Activated naive CD4-positive, alpha-beta T cell treated with Interleukin-2 at 50 U/mL for 16 hours (primary cell): ENCODE data around the gene TULP4.

ENCODE experiments used
- DNase-seq: peaks from one replicate; pipeline ENCODE4 v3.0.0-alpha.2; 2020

The TULP4 gene, protein sequence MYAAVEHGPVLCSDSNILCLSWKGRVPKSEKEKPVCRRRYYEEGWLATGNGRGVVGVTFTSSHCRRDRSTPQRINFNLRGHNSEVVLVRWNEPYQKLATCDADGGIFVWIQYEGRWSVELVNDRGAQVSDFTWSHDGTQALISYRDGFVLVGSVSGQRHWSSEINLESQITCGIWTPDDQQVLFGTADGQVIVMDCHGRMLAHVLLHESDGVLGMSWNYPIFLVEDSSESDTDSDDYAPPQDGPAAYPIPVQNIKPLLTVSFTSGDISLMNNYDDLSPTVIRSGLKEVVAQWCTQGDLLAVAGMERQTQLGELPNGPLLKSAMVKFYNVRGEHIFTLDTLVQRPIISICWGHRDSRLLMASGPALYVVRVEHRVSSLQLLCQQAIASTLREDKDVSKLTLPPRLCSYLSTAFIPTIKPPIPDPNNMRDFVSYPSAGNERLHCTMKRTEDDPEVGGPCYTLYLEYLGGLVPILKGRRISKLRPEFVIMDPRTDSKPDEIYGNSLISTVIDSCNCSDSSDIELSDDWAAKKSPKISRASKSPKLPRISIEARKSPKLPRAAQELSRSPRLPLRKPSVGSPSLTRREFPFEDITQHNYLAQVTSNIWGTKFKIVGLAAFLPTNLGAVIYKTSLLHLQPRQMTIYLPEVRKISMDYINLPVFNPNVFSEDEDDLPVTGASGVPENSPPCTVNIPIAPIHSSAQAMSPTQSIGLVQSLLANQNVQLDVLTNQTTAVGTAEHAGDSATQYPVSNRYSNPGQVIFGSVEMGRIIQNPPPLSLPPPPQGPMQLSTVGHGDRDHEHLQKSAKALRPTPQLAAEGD (N-terminal part only)

DNA sequence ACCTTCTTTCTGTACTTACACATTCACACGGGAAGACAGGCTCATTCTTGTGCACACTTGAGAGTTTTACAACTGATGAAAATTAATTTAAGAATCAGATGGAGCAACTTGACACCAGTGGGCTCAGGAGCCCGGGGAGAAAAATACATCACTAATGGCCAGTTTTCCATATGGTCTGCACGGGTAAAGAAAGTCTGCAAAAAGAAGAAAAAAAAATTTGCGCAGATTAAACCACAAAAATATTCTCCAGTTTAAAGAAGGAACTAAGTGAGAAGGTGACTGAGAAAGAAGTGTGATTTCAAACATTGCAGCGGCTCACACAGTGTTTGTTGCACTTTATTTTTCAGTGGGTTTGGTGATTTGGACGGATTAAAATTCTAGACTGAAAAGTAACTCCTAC is at the start of gene TULP4:
TULP4 (plus strand) TSS at position 301 of the 400 bp plus-strand sequence. CDS start 1,552 bp downstream, outside the sequence.
- DNase-seq = no peak

DNA sequence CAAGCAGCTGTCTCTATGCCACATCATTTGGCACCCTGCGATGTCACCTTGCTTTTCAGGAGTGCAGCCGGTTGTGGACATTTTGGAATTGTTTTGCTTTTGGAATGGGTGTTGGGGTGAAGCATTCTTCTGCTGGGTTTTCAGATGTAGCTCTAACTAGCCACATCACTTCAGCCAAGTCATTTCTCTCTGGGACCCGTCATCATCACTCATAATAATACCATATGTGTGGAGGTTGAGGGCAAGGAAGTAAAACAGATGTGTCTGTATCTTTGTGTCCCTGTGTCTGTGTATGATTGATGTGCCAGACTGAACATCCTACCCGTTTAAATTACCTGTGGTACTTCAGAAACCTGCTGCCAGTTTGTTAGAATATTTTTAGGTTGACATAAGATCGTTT is 49.5 kb upstream of the TULP4 start:
- DNase-seq = no peak

DNA sequence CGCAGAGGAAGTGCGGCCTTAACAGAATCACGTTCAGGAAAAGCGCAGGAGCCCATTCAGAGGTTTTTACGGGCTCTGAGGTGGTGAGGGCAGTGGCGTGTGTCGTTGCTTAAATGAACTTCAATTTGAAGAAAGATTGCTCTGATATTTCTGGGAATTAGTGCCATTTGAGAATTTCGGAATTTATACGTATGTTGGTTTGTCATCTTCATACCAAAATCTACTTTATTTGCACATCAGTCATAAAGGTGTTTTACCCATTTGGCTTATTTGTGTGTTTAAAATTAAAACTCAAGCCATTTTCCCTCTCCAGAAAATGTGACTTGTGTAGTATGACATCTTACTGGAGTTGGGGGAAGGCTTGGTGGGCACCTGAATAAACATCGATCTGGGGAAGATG is 48.1 kb upstream of the TULP4 start:
- DNase-seq = no peak

DNA sequence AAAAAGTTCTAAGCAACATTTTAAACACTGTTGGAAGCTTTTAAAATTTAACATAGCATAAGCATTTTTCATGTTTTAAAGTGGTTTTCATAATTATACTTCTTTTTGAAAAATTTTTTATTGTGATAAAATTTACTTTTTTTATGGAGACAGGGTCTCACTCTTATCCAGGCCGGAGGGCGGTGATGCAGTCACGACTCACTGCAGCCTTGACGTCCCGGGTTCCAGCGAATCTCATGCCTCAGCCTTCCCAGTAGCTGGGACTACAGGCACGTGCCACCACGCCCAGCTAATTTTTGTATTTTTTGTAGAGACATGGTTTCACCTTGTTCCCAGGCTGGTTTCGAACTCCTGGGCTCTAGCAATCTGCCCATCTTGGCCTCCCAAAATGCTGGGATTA is 46.1 kb upstream of the TULP4 start:
- no peak for DNase-seq

DNA sequence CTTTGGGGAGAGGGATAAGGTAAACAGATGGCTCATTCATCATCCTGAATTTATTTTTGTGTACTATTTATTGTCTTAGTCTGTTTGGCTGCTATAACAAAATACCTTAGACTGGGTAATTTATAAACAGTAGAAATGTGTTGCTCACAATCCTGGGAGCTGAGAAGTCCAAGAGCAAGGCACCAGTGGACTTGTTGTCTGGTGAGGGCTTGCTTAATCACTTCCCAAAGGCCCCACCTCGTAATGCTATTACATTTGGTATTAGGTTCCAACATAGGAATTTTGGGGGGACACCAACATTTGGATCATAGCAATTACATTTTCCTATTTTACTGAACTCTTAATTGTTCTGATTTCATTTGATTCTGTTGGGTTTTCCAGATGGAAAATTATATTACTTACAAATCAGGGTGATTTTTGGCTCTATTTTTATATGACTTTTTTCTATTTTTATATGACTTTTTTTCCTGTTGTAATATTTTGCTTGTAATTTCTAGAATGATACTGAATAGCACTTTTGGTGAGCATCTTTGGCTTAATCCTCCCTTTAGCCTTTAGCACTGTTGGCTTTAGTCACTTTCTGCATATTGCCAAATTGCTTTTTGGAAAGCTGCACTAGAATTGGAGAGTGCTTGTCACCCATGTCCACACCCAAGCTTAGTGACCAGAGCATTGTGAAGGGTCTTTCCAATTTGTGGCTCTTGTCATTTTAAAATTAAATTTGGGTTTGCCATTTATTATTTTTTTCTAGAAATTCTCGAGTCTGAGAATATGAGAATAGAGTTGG is 43.7 kb upstream of the TULP4 start:
- no peak for DNase-seq

DNA sequence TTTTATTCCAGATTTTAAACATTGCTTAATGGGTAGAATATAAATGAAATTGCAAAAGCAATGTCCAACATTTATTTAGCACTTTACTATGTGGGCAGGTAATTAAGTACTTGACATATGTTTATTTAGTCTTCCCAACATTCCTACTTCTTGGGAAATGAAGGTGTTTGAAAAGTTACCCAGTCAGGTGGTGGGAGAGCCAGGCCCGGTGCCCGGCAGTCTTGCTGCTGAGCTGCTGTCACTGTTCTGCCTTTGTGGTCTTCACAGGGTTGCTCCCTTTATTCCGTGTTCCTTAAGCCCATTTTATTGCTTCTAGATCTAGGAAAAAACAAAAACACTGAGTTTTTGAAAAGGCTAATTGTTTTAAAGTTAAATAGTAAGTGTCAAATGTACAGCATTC is 42.6 kb upstream of the TULP4 start:
- DNase-seq = no peak

DNA sequence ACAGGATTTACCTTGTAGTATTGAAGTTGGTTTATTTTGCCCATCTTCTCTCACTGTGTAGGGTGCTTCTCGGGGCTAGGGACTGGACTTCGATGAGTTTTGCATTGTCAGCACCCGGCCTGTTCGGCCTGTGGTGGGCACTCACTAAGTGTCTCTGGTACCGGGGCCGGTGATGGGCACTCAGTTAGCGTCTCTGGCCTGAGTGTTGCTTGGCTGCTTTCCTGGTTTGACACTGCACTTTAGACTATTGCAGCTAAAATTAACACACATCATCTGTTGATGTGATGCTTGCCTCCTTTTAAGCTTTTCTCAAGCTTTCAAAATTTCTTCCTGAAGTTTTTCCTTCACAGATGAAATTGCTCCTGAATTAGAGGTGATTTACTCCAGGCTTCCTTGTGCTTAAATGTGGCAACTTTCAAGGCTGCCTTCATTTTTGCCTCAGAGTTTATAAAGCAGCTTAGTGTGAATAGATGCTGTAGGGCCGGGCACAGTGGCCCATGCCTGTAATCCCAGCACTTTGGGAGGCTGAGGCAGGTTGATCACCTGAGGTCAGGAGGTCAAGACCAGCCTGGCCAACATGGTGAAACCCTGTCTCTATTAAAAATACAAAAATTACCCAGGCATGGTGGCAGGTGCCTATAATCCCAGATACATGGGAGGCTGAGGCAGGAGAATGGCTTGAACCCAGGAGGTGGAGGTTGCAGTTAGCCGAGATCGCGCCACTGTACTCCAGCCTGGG is 41.7 kb upstream of the TULP4 start:
- DNase-seq = peak; percentile 26

DNA sequence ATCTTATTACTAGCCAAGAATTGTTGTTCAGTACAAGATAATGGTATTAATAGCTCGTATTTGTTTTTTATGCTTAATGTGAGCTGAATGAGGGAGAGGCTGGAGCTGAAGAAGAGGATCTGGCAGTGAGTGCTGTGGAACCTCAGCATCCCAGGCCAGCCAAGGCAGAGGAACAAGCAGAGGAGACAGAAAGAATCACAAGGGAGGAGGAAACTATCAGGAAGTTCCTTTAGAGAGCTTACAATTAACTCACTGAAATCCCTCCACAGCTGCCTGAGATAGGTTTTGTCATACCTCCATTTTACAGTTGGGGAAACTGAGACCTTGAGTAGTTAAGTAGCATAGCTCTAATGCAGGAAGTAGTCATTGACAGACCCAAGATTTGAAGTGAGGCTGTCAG is 39.9 kb upstream of the TULP4 start:
- no peak for DNase-seq

DNA sequence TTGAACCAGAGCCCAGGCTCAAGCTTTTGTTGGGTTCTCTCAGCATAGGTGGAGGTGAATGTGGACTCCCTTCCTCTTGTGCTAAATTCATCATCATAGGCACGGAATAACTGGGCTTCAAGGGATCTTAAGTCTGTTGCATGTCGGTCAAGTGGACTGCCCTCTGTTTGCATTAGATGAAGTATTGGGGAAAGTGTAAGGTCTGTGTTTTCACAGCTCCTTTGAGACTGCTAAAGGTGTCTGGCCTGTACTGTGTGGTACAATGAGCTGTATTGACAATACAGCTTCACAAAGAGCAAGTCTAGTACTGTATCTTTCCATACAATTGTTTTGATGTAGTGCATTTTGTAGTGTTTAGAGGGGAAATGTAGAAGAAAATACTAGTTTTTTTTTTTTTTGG is 34.3 kb upstream of the TULP4 start:
- DNase-seq = no peak

DNA sequence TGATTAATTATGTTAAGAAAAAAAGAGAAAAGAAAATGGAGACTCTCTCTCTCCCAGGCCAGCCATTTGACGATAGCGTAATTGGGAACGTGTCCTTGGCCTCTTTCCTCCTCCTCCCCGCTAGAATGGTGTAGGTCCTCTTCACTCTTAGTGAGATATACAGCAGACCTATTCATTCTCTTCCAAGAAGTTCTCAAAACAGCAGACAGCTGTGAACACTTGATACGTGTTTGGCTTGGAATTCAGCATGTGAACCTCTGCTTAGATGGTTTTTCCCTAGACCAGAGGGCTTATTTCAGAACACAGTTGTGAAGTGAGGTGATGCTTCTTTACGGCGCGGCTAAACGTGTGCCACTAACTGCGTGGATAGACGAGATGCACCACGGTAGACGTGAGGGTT is 32.6 kb upstream of the TULP4 start:
- DNase-seq = no peak

DNA sequence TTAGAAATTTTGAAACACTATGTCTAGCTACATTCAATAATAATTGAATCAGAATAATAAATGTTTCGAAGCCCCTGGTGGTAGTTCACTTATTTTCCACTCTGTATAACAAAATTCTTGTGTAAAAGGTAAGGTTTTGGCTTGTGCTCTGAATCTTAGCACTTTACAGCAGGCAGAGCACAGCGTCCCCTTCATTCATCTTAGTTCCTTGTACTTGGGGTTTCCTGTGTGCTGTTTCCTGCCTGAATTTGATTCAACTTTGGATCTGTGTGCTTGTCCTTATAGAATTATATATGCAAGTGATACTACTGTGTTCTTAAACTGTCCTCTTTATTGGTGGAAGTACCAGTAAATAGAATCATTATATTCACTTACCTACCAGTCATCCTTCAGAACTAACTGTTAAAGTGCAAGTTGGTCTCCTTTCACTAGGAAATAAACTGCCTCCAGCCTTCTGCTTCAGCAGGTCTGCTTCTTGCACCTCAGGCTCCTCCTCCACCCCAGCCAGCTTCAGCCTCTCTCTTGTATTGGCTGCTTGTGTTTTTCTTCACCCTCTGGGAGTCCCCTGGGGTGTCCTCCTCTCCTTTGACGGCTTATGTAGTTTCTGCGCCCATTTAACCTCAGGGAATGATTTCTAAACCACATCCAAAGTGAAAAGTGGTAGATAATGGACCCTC is 28.8 kb upstream of the TULP4 start:
- DNase-seq = no peak

DNA sequence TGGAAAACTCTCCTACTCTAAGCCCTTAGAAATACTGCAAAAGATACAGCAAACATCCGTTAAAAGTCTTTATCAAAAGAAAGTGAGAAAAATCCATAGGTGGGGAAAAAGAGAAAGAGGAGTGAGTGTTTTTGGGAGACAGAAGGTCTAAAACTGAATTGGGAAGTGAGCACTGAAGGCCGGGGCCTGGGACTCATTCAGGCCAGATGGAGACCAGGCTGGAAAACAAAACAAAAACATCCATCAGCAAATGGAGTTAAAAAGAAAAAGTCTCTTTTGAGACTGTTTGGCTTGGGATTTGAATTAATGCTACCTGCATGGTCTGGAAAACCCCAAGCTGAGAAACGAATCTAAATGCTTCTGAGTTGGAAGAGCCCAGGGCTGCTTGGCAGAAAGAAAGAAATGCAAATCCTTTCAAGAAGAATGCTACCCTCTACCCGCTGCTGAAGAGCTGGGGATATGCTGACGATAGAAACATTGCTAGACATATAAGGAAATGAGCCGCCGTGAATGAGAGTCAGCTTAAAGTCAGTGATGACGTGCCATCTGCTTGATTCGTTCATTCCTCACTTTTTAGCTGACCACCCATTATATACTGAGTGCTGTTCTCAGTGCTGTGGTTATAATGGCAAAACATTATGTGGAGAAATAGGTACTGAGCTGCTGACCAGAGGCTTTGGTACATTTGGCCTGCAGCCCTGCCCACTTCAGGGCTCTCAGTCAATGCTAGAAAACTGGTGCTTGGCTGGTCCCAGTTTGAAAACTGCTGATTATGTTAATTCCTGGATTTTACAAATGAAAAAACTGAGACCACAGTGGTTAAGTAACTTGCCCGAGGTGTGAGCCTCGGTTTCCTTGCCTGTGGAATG is 28.0 kb upstream of the TULP4 start:
- DNase-seq = no peak

DNA sequence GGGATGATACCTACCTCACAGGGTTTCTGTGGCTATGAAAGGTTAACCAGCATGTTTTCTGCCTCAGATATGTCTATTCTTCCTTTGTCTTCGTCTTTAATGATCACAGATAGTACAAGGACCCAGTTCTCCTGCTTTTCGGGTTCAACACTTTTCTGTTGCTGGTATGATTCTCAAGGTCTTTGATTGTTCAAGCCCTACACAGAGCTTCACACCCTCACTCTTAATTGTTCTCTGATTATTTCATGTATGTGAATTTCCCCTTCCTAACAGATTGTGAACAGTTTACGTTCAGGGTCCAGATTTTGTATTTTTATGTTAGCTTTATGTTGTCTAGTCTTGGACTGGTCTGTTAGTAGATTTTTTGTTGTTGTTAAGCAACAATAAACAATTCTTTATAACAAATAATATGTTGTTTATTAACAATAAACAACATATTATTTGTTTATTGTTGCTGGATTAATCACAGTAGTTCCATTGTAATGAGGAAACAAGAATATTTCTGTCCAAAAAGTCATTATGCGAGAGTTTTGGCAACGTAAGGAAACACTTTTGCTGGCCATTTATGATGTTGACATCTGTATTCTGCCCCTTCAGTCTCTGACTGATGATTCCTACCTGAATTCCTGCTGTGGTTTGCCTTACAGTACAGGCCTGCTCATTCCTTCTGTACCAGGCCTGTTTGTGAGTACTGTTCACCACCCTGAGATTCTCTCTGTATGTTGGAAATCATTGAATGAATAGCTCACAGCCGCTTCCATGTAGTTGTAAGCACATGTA is 27.2 kb upstream of the TULP4 start:
- DNase-seq = no peak

DNA sequence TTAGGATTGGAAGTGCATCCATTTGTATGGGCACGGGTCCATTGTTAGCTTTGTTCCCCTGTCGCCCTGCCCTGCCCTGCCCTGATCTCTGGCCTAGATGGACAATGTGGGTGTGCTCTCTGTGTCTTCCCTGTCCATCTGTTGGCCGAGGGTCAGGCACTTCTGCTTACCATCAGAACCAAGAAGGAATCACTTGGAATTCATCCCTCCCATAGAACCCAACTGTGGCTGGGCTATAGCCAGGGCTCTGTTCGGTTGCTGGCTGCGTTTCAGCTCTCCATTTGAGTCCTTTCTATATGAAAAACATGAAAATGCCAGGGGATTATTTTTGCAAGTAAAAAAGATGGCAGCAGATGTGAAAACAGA is 26.6 kb upstream of the TULP4 start:
- no peak for DNase-seq

DNA sequence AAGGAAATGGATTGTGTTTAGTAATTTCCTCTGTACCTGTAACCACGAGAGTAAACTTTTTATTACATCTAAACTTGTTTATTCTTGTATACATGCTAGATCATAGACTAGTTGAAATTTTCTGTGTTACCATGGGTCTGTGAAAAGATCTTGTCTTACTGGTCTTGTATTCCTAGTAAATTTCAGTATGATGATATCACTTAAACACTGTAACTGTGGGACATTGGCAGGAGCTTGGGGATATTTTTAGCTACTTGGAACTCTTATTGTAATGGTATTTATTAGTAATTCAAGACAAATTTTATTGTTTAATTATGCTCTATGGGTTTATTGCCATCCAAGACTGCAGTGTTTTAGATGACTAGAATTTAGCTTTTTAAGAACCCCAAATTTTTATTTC is 25.9 kb upstream of the TULP4 start:
- no peak for DNase-seq

DNA sequence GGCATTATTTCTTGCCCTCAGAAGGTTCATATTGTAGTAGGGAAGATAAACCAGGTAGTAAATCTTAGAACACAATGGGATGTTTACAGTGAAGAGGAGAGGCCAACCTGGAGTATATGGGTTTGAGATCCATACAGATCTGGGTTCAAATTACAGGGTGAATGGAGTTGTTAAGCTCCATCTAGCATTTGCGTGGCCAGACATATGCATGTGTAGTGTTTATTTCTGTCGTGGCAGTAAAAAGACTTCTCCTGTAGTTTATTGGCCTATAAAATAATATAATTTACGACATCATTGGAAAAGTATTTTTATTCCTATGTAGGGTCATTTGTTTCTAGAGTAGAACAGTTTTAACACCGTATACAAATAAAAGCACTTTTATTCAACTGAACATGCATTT is 25.2 kb upstream of the TULP4 start:
- DNase-seq = no peak

DNA sequence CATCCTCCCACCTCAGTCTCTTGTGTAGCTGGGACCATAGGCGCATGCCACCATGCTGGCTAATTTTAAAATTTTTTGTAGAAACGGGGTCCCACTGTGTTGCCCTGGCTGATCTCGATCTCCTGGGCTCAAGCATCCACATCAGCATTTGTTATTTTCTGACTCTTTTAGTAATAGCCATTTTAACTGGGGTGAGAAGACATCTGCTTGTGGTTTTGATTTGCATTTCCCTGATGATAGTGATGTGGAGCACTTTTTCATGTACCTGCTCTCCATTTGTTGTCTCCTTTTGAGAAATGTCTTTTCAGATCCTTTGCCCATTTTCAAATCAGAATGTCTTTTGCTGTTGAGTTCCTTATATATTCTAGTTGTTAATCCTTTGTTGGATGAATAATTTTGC is 22.2 kb upstream of the TULP4 start:
- no peak for DNase-seq

DNA sequence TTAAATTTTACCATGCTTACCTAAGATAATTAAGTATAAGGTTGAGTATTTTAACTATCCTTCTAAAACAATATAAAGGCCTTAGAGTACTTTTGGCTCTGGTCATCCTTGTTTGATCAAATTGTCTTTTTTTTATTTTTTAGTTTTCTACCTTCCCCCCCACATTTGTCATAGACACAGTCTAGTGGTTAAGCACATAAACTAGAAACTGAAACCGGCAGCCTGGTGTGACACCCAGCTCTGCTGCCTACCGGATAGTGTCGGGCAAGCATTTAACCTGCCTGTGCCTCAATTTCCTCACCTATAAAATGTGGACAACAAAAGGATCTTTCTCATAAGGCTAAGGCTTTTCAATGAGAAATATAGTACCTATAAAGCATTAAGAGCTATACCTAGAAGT is 21.6 kb upstream of the TULP4 start:
- peak; percentile 64 for DNase-seq

DNA sequence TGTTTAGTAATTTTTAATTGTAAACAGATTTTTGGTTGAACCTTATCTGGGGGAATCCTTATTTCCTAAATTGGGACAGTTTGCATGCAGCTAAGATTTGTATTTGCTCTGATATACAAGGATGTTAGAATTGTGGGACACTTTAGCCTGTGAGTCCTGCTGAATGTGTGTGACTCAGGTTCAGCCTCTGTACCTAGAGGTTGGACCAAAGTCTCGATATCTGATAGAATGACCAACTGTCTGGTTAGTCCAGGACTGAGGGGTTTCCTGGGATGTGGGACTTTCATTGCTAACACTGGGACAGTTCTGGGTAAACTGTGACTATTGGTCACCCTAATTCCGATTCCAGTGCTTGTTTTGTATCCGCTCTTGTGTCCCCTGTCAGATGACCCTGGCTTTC is 20.2 kb upstream of the TULP4 start:
- DNase-seq = no peak

DNA sequence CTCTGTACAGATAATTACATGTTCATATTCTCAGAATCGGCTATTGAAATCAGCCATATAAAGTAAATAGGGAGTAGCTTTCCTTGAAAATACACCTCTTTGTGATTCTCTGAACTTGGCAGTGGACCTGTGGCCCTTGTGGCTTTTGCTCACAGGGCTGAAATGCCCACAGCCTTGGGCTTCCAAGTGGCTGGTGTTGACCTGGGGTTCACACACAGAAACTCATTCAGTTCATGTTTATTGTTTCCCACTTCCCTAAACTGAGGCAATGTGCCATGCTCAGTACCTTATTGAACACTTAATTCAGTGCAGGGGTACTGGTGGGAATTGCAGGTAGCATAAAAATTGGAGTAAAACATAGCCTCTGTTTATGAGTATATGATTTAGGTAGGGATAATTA is 19.1 kb upstream of the TULP4 start:
- DNase-seq = no peak
